Breast epithelium (tissue), 4 donors: ENCODE data around the gene TMEM86B. TPM values are rescaled to one million over a fixed set of nuclear protein-coding genes. Genes with fewer than 3 reads are reported as not detected.
"Not testable (repeated sequence)": the region's sequence is repeated elsewhere in the genome, so short reads cannot be mapped to it uniquely, and the experiment has no call there.

Source experiments
- DNase-seq, 2 donors: peaks; one replicate each; pipeline ENCODE4 v3.0.0-alpha.2; 2019; ENCODE audit warnings: low spot score in 2 of 2
- H3K27ac ChIP-seq, 2 donors: fragments of 200-600 bp; sonication (generic) in 1 of 2; one replicate each; pipeline ENCODE4 v1.5.1; 2016 to 2019; ENCODE audit warnings: mild to moderate bottlenecking in 1 of 2
- H3K27me3 ChIP-seq, 2 donors: fragments of 200-600 bp; sonication (generic) in 1 of 2; one replicate each; pipeline versions ENCODE4 v1.5.1 to v1.6.0; 2017 to 2019; ENCODE audit warnings: control low read depth in 1 of 2, mild to moderate bottlenecking in 1 of 2
- H3K36me3 ChIP-seq: fragments of 200-600 bp; one replicate; pipeline ENCODE4 v1.5.1; 2019
- H3K4me1 ChIP-seq, 2 donors: fragments of 200-600 bp; sonication (generic); one replicate each; pipeline ENCODE4 v1.5.1; 2016 to 2019; ENCODE audit warnings: control low read depth in 1 of 2
- H3K4me3 ChIP-seq, 3 donors: fragments of 200-600 bp; sonication (generic); 1 replicate in 2 of 3; 2 replicates in 1 of 3; pipeline ENCODE4 v1.5.1; 2016 to 2019; ENCODE audit warnings: mild to moderate bottlenecking in 3 of 3, moderate library complexity in 2 of 3
- H3K9me3 ChIP-seq, 2 donors: fragments of 200-600 bp; sonication (generic) in 1 of 2; one replicate each; pipeline ENCODE4 v1.5.1; 2016 to 2019; ENCODE audit warnings: control low read depth in 1 of 2
- POLR2A ChIP-seq: fragments of 450-650 bp; IDR thresholded peaks from one replicate; pipeline ENCODE4 v1.6.1; 2016; ENCODE audit warnings: antibody characterized with exemption, mild to moderate bottlenecking, moderate library complexity
- POLR2AphosphoS5 ChIP-seq, 3 donors: sonication (generic); formaldehyde crosslinking; IDR thresholded peaks; one replicate each; pipeline ENCODE4 v1.6.1; 2017; ENCODE audit warnings: antibody characterized with exemption in 3 of 3
- intact Hi-C: fragments of 100-400 bp; cut with DNase I; formaldehyde crosslinking; loops from one replicate; pipeline ENCODE4 v1.15.1; 2023; ENCODE audit warnings: low total_unique reads
- total RNA-seq, 3 donors: library from RNA; depleted of rRNA; stranded (reverse); fragments of >200 nt; gene quantifications; one replicate each; pipeline ENCODE4 v1.1.0, GENCODE V29; 2016
- TF ChIP-seq, protein P1 (sequence below), 3 donors: fragments of 450-650 bp; IDR thresholded peaks; one replicate each; pipeline ENCODE4 v1.5.1; 2016 to 2017; ENCODE audit warnings: antibody characterized with exemption in 3 of 3, mild to moderate bottlenecking in 3 of 3, moderate library complexity in 3 of 3

The TMEM86B gene
- total RNA-seq, 3 donors from 2014 or later = 0.80 to 3.6 (median 1.6) TPM

DNA sequence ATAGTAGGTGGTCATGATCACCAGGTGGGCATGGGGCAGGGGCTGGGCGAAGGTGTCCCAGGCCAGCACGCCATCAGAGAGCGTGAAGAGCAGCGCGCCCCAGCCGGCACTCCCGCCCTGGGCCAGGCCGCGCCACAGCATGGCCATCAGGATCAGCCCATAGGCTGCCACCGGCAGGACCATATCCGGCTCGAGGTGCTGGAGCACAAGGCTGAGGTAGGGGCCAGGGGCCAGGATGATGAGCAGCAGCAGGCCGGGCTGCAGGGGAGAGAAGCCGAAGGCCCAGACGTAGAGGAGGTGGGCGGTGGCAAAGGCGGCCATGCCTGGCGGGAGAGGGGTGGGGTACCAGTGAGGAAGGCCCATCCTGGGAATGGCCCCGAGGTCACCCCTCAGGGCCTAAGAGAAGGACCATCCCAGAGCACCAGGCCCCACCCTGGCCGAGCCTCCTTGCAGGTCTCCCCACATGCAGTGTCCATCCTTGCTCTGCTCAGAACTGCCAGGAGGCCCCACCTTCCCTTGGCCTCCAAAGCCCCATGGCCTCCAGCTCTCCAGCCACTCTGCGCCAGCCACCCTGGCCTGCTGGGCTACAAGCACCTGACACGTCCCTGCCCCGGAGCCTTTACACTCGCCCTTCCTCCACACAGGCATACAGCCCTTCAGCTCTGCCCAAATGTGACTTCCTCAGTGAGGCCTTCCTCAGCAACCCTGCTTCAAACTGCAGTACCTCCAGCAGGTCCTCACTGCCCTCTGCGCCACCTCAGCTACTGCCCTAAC, 1.1 kb downstream of the TMEM86B start:
- Histone ChIP-seq H3K4me1 (no peaks in the 10 kb centered on the region), H3K36me3 (peaks cover 16% of the 10 kb centered on the region), H3K4me3 (no peak overlapping the region), H3K27me3 (no peaks in the 10 kb centered on the region), H3K27ac (no peak overlapping the region), H3K9me3 (no peaks in the 10 kb centered on the region)
- DNase-seq = no peak
- intact Hi-C loops = no loop called here
- TF ChIP-seq POLR2A = no peak
- TF ChIP-seq POLR2AphosphoS5 (IDR thresholded peaks at IDR 0.05) = no peak
- TF ChIP-seq, protein P1, sequence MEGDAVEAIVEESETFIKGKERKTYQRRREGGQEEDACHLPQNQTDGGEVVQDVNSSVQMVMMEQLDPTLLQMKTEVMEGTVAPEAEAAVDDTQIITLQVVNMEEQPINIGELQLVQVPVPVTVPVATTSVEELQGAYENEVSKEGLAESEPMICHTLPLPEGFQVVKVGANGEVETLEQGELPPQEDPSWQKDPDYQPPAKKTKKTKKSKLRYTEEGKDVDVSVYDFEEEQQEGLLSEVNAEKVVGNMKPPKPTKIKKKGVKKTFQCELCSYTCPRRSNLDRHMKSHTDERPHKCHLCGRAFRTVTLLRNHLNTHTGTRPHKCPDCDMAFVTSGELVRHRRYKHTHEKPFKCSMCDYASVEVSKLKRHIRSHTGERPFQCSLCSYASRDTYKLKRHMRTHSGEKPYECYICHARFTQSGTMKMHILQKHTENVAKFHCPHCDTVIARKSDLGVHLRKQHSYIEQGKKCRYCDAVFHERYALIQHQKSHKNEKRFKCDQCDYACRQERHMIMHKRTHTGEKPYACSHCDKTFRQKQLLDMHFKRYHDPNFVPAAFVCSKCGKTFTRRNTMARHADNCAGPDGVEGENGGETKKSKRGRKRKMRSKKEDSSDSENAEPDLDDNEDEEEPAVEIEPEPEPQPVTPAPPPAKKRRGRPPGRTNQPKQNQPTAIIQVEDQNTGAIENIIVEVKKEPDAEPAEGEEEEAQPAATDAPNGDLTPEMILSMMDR (IDR thresholded peaks at IDR 0.05) = no peak

DNA sequence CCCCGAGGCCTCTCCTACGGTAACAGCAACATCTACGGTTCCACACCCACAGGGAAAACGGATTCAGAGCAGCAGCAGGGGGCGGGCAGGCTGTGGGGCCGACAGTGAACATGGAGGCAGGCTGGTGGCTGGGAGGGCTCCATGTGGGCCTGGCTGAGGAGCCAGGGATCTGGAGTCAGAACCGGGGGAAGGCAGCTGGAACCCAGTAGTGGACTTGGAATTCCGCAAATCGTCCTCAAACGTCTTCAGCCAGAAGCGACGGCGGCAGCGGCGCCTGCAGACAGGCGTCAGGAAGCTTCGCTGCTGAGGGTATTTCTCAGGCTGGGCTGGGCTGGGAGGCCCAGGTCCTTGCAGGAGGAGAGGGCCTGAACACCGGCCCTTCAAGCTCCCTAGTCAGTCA, 1.8 kb downstream of the TMEM86B start:
- Histone ChIP-seq H3K27me3 (no peaks in the 10 kb centered on the region), H3K9me3 (no peaks in the 10 kb centered on the region), H3K36me3 (peaks cover 9% of the 10 kb centered on the region), H3K27ac (no peak overlapping the region), H3K4me1 (no peaks in the 10 kb centered on the region), H3K4me3 (no peak overlapping the region)
- DNase-seq = no peak
- no peak for TF ChIP-seq POLR2A
- no peak for TF ChIP-seq POLR2AphosphoS5 (IDR thresholded peaks at IDR 0.05)
- TF ChIP-seq, protein P1 (IDR thresholded peaks at IDR 0.05) = no peak
- intact Hi-C loops = no loop called here

DNA sequence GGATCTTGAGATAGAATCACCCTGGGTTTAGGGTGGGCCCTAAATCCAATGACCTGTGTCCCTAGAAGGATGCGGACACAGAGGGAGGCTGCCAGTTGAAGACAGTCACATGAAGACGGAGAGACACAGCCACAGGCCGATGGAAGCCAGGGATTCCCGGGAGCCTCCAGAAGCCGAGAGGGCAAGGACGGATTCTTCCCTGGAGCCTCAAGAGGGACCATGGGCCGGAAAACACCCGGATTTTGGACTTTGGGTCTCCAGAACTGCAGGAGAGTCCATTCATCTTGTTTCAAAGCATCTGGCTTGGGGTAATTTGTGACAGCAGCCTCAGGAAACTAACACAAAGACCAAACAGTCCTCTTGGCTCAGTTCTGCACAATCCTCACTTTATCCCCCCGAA, 2.3 kb downstream of the TMEM86B start:
- Histone ChIP-seq H3K27ac (no peak overlapping the region), H3K27me3 (no peaks in the 10 kb centered on the region), H3K9me3 (no peaks in the 10 kb centered on the region), H3K4me1 (no peaks in the 10 kb centered on the region), H3K36me3 (peaks cover 4% of the 10 kb centered on the region), H3K4me3 (no peak overlapping the region)
- intact Hi-C loops = no loop called here
- no peak for DNase-seq
- no peak for TF ChIP-seq POLR2A
- TF ChIP-seq, protein P1 (IDR thresholded peaks at IDR 0.05) = no peak
- TF ChIP-seq POLR2AphosphoS5 (IDR thresholded peaks at IDR 0.05) = no peak

DNA sequence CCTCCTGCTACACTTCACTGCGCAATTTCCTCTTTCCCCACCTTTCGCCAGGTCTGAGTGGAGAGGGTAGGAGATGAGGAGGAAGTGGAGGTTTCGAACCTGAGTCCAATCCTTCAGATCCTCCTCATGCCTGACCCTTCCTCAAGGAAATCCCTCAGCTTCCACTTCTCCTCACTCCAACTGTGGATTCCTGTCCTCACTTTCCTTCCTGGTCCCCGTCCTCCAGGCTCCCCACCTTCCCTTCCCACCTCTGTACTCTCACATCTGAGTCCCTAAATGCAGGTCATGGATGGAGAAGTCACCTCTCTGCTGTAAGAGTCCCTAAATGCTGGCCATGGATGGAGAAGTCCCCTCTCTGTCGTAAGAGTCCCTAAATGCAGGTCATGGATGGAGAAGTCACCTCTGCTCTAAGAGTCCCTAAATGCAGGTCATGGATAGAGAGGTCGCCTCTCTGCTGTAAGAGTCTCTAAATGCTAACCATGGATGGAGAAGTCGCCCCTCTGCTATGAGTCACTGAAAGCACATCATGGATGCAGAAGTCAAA, 3.1 kb downstream of the TMEM86B start:
- TF ChIP-seq POLR2AphosphoS5 (IDR thresholded peaks at IDR 0.05) (no peak), POLR2A (no peak)
- TF ChIP-seq, protein P1 (IDR thresholded peaks at IDR 0.05) = no peak
- H3K4me1 ChIP-seq = no peaks in the 10 kb centered on the region
- intact Hi-C loops = no loop called here
- H3K9me3 ChIP-seq = peaks cover 0 to 2% of the 10 kb centered on the region in 2 donors
- H3K36me3 ChIP-seq = no peaks in the 10 kb centered on the region
- no peak for DNase-seq
- H3K4me3 ChIP-seq = no peak overlapping the region
- H3K27me3 ChIP-seq = no peaks in the 10 kb centered on the region
- H3K27ac ChIP-seq = no peak overlapping the region

DNA sequence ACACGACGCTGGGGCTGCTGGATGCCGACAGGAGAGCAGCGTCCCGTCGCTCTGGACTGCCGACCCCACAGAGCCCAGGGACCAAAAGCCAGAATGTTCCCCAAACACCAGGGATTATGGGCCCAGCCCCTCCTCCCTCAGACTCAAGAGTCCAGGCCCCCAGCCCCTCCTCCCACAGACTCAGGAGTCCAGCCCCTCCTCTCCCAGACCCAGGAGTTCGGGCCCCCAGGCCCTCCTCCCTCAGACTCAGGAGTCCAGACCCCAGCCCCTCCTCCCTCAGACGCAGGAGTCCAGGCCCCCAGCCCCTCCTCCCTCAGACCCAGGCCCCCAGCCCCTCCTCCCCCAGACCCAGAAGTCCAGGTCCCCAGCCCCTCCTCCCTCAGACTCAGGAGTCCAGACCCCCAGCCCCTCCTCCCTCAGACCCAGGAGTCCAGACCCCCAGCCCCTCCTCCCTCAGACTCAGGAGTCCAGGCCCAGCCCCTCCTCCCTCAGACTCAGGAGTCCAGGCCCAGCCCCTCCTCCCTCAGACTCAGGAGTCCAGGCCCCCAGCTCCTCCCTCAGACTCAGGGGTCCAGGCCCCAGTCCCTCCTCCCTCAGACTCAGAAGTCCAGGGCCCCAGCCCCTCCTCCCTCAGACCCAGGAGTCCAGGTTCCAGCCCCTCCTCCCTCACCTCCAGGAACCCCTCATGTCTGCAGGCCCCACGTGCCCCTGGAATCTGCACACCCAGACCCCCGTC, 3.7 kb downstream of the TMEM86B start:
- H3K4me1 ChIP-seq, H3K27ac ChIP-seq, H3K9me3 ChIP-seq, intact Hi-C loops, H3K36me3 ChIP-seq, DNase-seq, H3K27me3 ChIP-seq, H3K4me3 ChIP-seq: not testable (repeated sequence)
